Measurements from ENCODE around the gene FGD6.
"Not testable (repeated sequence)": the region's sequence is repeated elsewhere in the genome, so short reads cannot be mapped to it uniquely, and the experiment has no call there.

The FGD6 gene

DNA sequence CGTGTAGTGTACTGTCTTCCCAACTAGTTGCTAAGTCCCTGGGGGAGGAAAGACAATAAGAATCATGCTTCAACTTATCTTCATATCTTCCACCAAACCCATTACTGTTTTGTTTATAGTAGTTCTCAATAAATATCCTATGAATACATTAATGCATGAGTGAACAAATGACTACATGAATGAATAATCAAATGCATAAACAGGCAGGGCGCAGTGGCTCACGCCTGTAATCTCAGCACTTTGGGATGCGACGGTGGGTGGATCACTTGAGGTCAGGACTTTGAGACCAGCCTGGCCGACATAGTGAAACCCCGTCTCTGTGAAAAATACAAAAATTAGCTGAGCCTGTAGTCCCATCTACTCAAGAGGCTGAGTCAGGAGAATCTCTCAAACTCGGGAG, 111.7 kb downstream of the FGD6 start:
- in situ Hi-C loops (cut with MboI; ENCODE audit: low pct_unique_long_range_greater_than_20kb, low sequenced_read_pairs) = loop anchor here (25.0 kb wide), 1 partner anchor 432 kb away; no protein-coding TSS in a partner anchor
- no peak for DNase-seq

DNA sequence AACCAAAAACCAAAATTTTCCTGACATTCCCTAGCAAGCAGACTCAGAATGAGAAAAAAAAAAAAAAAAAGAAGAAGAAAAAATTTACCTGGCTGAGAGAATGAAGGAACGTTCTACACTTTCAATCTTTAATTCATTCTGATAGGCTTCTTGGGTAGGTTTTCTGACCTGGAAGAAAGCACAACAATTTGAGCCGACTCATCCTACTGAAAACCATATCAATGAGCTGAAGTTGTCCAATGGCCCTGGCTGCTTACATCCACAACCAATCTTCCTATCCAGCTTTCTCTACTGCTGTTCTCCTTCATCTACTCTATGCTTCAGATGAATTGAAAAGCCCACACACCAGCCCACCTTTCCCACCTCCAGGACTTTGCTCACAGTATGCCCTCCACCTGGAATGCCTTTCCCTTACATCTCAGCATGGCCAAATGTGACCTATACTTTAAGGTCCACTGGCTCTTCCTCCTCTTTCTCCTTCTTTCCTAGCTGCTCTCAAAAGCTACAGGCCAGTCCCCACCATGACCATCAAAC, 112.3 kb downstream of the FGD6 start:
- DNase-seq = no peak
- in situ Hi-C loops (cut with MboI; ENCODE audit: low pct_unique_long_range_greater_than_20kb, low sequenced_read_pairs) = loop anchor here (25.0 kb wide), 1 partner anchor 432 kb away; no protein-coding TSS in a partner anchor

DNA sequence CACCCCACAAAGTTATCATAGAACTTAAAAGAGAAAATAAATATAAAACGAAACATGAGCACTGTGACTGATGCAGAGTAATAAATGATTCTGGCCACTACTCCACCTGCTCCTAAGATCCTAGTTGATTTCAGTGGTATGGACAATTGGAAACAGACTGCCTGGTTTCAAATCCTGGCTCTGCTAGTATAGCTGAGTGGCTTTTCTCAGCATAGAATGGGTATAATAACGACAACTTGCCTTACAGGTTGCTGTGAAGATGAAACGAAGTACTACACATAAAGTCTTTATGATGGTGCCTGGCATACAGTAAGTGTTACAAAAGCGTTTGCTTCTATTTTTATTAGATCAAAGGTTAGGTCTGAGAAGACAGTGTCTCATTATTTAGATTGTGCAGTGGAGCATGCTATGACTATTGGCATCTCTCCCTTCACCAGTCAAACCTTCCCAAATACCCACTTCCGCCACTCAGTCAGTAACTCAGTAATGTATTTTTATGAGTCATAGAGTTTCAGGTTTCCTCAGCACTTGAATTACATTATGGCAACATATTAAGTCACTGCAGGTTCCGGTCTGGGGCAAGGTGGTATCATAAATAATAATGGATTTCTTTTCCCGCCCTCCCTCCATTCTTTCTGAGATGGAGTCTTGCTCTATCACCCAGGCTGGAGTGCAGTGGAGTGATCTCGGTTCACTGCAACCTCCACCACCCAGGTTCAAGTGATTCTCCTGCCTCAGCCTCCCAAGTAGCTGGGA, 114.2 kb downstream of the FGD6 start:
- peak; percentile 84 for DNase-seq

DNA sequence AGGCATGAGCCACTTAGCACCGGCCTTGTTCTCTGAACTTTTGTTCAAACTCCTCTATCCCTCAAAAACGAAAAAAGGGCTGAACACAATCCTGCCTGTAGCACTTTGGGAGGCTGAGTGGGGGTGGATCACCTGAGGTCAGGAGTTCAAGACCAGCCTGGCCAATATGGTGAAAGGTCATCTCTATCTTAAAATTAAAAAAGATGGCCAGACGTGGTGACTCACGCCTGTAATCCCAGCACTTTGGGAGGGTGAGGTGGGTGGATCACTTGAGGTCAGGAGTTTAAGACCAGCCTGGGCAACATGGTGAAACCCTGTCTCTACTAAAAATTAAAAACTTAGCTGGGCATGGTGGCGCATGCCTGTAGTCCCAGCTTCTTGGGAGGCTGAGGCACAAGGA, 115.3 kb downstream of the FGD6 start:
- not testable (repeated sequence) for DNase-seq
- in situ Hi-C loops (cut with MboI; ENCODE audit: low pct_unique_long_range_greater_than_20kb, low sequenced_read_pairs) = loop anchor here (25.0 kb wide), 1 partner anchor 435 kb away; no protein-coding TSS in a partner anchor

More for the DNA sequence above, 114.2 kb downstream of the FGD6 start:
- in situ Hi-C loops (cut with MboI; ENCODE audit: low pct_unique_long_range_greater_than_20kb, low sequenced_read_pairs) = loop anchor here (25.0 kb wide), 1 partner anchor 434 kb away; no protein-coding TSS in a partner anchor

DNA sequence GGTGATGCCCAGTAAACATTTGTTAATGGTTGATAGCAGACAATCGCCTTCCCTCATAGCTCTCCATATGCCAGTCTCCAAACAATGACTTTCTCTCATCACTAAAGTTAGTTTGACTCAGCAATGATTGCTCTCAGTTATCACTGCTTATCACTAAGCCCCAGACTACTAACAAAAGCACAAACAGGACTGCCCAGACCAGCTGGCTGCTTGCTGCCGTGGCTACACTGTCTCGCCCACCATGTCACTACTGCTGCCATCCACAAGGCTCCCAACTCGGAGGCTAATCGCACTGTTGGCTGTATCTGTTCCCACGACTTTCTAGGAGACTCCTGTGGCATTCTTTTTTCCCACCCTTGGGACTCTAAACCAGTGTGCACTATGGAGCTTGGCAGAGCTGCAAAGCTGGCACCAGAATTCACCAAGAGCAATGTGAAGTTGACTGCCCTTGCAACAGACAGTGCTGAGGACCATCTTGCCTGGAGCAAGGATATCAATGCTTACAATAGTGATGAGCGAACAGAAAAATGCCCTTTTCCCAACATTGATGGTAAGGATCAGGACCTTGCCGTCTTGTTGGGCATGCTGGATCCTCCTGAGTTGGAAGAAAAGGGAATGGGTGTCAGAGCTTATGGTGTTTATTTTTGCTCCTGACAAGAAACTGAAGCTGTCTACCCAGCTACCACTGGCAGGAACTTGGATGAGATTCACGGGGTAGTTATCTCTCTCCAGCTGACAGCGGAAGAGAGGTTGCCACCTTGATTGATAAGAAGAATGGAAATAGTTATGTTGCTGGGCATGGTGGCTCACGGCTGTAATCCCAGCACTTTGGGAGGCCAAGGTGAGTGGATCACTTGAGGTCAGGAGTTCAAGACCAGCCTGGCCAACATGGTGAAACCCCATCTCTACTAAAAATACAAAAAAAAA, 116.7 kb downstream of the FGD6 start:
- in situ Hi-C loops (cut with MboI; ENCODE audit: low pct_unique_long_range_greater_than_20kb, low sequenced_read_pairs) = loop anchor here (25.0 kb wide), 1 partner anchor 437 kb away; no protein-coding TSS in a partner anchor
- DNase-seq = no peak

DNA sequence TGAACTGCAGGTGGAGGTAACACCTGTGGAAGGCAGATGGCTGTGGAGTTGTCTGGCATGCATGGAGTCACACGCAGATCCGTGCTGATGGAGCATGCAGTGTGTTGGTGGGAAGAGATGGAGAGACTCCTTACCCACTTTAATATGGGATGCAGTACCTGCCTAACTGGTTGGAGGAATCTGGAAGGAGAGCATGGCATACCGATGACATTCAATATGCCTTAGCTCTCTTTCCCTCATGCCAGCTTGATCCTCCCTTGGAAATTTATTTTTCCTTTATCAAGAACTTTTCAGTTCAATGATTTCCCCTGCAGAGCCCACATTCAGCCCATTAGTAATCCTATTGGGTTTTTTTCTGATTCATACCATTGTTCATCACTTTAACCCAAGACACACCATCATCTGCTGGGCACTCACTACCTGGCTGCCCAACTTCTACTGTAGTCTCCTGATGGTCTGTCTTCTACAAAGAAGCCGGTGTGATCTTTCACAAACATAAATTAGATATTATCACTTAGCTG, 117.9 kb downstream of the FGD6 start:
- in situ Hi-C loops (cut with MboI; ENCODE audit: low pct_unique_long_range_greater_than_20kb, low sequenced_read_pairs) = no loop called here
- no peak for DNase-seq

DNA sequence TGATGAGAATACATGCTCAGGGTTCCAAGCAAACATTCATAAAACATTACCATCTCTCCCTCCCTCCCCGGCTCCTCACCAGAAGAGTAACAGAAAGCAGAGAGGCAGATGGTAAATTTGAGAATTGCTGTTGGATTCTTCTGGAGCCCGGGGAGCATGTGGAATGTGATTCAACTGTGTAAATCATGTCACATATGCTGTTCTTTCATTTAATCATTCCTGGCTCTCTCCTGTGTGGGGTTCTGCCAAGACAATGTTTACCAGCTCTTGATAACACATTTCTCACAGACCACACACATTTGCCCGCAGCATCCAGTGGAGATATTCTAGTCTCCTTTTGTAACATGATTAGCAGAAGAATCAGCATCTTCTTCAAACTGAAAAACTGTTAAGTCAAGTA, 120.4 kb downstream of the FGD6 start:
- no peak for DNase-seq
- in situ Hi-C loops (cut with MboI; ENCODE audit: low pct_unique_long_range_greater_than_20kb, low sequenced_read_pairs) = no loop called here

DNA sequence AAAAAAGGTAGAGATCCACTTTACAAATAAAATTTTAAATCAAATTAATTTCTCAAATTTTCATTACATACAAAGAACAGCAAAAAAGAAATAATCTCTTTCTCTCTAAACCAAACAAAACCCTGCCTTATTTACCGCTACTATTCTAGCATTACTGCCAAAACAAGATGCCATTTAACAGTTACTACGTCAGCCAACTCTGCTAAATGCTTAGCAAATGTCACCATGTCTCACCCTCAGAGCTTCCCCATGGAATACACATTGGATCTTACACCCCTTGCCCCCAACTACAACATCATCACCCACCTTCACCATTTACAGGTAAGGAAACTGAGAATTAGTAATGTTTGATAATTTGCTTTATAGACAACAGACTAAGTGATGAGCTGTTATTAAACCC, 120.9 kb downstream of the FGD6 start:
- no peak for DNase-seq
- in situ Hi-C loops (cut with MboI; ENCODE audit: low pct_unique_long_range_greater_than_20kb, low sequenced_read_pairs) = no loop called here

DNA sequence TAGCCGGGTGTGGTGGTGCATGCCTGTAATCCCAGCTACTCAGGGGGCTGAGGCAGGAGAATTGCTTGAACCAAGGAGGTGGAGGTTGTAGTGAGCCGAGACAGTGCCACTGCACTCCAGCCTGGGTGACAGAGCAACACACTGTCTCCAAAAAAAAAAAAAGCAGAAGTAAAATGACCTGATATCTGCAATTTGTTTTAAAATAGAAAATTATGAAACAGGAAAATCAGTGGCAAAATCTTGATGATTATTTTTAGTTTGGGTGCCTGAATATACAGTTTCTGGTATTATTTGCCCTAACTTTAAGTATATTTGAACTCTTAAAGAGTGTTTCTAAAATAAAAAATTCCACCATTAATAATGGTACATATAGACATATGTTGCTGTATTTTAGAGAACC, 121.4 kb downstream of the FGD6 start:
- DNase-seq = peak; percentile 16
- in situ Hi-C loops (cut with MboI; ENCODE audit: low pct_unique_long_range_greater_than_20kb, low sequenced_read_pairs) = not testable (repeated sequence)

DNA sequence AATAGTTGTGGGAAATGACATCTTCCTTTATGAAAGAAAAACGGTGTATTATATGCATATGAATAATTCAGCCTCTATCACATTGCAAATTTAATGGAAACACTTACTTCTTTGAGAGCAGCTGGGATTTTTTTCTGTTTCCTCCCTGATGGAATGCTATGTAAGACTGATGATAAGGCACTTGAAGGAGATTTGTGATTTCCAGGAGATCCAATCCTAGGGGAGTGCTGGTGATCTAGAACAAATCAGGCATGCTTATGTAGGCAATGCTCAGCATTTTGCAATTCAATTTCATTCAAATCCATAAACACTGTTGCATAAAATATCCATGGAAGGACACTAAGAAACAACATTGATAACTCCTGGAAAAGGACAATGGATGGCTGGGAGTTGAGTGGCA, 127.8 kb downstream of the FGD6 start:
- in situ Hi-C loops (cut with MboI; ENCODE audit: low pct_unique_long_range_greater_than_20kb, low sequenced_read_pairs) = no loop called here
- DNase-seq = no peak

DNA sequence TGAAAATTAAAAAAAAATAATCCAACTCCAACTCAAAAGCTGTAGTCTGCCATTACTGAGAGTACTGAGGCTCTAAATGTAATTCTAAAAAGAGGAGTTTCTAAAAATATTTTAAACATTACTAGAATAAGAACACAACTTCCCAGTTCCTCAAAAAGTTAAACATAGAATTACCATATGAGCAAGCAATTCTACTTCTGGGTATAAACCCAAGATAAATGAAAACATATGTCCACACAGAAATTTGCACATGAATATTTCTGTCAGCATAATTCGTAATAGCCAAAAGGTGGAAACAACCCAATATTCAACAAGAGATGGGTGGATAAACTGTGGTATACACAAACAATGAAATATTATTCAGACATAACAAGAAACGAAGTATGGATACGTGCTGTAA, 128.9 kb downstream of the FGD6 start:
- DNase-seq = no peak
- in situ Hi-C loops (cut with MboI; ENCODE audit: low pct_unique_long_range_greater_than_20kb, low sequenced_read_pairs) = no loop called here

DNA sequence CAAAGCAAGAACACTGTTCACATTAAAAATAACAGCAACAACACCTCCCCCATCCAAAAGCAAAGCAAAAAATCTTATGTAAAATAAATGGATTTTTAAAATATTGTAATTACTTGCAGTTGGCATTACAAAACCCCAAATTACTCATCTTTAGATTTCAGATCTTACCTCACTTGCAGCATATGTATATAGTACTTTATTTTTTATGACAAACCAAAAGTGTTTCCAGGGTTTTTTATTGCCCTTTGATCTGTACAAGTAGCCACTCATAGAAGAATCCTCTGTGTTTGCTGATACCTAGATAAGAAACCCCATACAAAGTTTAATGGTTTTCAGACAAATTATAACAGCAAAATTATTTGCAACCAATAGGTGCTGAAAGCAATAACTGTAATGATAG, 131.7 kb downstream of the FGD6 start:
- DNase-seq = no peak
- in situ Hi-C loops (cut with MboI; ENCODE audit: low pct_unique_long_range_greater_than_20kb, low sequenced_read_pairs) = no loop called here

DNA sequence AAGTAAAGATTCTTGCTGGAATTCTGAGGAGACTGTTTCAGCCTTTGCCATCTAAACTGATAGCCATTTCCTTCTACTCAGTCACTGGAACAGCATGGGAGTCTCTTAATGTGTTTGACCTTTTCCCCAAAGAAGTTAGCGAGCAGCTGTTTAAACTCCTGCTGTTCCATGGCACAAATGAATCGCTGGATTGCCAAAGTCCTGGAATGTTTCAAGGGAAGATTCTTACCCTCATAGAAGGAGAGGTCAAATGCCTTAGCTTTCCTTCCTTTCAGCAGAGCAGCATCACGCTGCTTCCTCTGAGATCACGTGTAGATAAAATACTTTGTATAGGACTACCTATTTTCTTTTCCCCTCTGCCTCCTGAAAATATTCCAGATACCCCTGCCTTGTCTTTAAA, 133.3 kb downstream of the FGD6 start:
- DNase-seq = no peak
- in situ Hi-C loops (cut with MboI; ENCODE audit: low pct_unique_long_range_greater_than_20kb, low sequenced_read_pairs) = no loop called here

DNA sequence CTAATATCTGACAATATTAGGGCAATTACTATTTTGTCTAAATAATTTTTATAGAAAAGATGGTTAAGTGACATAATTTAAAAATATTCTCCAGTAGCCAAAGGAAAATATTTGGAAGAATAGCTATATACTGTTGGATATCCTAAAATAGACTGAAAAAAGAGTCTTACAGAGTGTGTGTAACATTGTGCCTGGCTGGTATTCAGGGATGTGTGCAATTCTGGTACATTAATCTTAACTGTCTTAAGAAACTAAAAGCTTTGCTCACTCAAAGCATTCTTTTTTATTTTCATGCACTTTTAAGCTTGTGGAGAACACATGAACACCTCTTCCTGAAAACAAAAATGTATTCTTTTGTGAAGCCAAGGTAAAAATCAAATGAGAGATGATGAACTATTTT, 133.8 kb downstream of the FGD6 start:
- DNase-seq = no peak
- in situ Hi-C loops (cut with MboI; ENCODE audit: low pct_unique_long_range_greater_than_20kb, low sequenced_read_pairs) = no loop called here

DNA sequence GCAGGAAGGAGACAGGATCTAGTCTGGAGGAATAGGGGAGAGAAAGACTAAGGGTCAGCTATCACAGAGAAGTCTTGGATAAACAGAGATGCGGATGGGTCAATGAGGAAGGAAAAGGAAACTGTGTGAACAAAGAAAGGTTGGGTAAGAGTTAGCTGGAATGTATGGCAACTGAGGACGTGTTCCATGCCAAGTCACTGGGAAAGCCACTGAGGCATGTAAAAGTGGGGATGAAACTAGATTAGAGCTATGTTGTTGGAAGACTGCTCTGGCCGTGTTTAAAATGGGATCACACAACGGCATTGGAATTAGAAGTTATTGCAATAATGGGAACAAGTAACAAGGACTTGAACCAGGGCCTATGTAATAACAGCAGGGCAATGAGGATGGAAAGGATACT, 139.9 kb downstream of the FGD6 start:
- in situ Hi-C loops (cut with MboI; ENCODE audit: low pct_unique_long_range_greater_than_20kb, low sequenced_read_pairs) = no loop called here
- no peak for DNase-seq

DNA sequence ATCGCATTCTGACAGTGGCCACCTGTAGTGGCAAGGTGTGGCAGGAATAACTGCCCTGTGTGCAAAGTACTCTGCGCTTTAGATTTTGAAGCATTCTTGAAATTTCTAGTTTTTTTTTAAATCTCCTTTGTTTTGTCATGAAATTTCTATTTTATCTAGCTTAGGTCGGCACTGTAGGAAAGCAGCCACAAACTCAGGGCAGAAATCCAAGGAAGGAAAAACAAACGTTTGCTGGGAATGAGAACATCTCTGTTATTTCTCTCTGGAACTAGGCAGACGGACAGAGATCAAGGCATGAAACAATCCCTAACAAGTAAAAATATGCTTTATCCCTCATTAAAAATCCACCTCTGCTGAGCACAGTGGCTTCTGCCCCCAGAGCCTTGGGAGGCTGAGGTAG, 142.5 kb downstream of the FGD6 start:
- in situ Hi-C loops (cut with MboI; ENCODE audit: low pct_unique_long_range_greater_than_20kb, low sequenced_read_pairs) = no loop called here
- DNase-seq = no peak

DNA sequence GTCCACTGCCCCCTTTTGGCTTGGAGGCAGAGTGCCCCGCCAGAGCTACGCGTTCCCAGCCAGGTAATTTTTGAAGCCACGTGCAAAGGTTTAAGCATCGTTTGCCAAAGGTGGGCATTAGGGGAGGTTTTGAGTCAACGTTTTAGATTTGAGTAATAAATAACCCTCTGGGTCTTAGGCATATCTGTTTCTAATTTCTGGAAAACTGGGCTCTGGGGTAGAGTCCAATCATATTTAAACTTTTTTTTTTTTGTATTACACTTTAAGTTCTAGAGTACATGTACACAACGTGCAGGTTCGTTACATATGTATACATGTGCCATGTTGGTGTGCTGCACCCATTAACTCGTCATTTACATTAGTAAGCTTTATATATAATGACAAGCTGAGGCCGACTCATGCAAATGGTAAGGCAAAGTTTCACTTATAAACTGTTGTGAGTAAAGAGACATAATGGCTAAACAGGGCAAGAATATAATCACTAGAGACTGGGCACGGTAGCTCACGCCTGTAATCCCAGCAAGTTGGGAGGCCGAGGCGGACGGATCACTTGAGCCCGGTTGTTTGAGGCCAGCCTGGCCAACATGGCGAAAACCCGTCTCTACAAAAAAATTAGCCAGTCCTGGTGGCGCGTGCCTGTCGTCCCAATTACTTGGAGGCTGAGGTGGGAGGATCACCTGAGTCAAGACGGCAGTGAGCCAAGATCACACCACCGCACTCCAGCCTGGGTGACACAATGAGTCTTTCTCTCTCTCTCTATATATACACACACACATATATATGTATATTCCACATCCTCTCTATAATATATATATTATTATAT, 143.4 kb downstream of the FGD6 start:
- in situ Hi-C loops (cut with MboI; ENCODE audit: low pct_unique_long_range_greater_than_20kb, low sequenced_read_pairs) = no loop called here

DNA sequence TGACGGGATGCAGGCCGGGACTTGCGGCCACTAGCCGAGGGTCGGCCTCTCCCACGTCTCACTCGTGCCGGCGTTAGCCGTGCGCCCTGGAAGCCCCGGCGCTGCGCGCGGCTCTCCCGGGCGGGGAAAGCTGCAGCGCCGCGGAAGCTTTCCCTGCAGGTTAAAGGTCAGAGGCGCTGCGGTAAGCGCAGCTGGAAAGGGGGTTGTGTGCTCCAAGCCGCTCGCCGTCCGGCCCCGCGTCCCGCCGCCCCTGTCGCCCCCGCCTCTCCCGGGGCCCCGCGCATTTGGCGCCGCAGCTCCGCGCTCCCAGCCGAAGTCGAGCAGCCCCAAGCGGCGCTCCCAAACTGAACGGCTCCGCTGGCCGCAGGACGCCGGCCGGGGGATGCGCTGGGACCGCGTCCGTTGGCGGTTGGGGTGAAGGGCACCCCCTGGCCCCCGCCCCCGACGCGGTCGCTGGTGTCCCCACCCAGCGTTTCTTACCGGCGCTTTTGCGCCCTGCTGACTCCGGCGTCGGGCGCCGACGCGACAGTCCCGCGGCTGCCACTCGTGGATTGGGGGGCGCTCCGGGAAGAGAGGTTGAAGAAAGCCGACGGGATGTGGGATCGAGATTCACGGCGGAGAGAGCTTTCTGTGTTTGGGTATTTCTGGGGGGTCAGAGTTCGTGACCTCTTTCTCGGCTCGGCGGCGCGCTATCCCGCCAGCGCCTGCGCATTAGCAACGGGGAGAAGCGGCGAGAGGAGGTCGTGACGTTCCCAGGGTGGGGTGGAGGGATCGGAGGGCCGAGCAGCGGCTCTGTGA, 144.2 kb downstream of the FGD6 start, which contains the start of gene NR2C1:
Gene NR2C1 (minus strand): TSS at position 719 of the 798 bp plus-strand sequence. CDS start 6,234 bp downstream, outside the sequence.
- in situ Hi-C loops (cut with MboI; ENCODE audit: low pct_unique_long_range_greater_than_20kb, low sequenced_read_pairs) = no loop called here
- peak; percentile 96 for DNase-seq

More for the DNA sequence above, 143.4 kb downstream of the FGD6 start:
- no peak for DNase-seq

Measured in KBM-7 (cell line).